Measurements from ENCODE around the gene MAT1A. TPM values are rescaled to one million over a fixed set of nuclear protein-coding genes. Genes with fewer than 3 reads are reported as not detected.
A peak's percentile ranks its signal among the peaks of the same experiment; 100 is the strongest.

MAT1A gene
- total RNA-seq = 1.1 TPM
- 2.9 TPM for polyA plus RNA-seq (ENCODE audit: insufficient read depth, low read depth, low replicate concordance)
- long read RNA-seq, donor 1, partial matches to known transcripts = 0 of 1 reads
- long read RNA-seq, donor 1, other reads (novel, unspliced or antisense) = 0 of 1 reads
- long read RNA-seq, donor 2, partial matches to known transcripts = 0 of 1 reads
- long read RNA-seq, donor 2, other reads (novel, unspliced or antisense) = 0 of 1 reads
- long read RNA-seq, donor 3 = 0 reads
- long read RNA-seq, donor 4 = 0 reads
- long read RNA-seq, donor 5 = 0 reads
- long read RNA-seq, donor 6 = 0 reads
- long read RNA-seq, donor 7, partial matches to known transcripts = 0 of 1 reads
- long read RNA-seq, donor 7, other reads (novel, unspliced or antisense) = 1 of 1 reads
- long read RNA-seq, donor 8, partial matches to known transcripts = 0 of 1 reads
- long read RNA-seq, donor 8, other reads (novel, unspliced or antisense) = 0 of 1 reads
- long read RNA-seq, donor 9 = 0 reads
- long read RNA-seq, donor 10, partial matches to known transcripts = 0 of 1 reads
- long read RNA-seq, donor 10, other reads (novel, unspliced or antisense) = 0 of 1 reads

DNA sequence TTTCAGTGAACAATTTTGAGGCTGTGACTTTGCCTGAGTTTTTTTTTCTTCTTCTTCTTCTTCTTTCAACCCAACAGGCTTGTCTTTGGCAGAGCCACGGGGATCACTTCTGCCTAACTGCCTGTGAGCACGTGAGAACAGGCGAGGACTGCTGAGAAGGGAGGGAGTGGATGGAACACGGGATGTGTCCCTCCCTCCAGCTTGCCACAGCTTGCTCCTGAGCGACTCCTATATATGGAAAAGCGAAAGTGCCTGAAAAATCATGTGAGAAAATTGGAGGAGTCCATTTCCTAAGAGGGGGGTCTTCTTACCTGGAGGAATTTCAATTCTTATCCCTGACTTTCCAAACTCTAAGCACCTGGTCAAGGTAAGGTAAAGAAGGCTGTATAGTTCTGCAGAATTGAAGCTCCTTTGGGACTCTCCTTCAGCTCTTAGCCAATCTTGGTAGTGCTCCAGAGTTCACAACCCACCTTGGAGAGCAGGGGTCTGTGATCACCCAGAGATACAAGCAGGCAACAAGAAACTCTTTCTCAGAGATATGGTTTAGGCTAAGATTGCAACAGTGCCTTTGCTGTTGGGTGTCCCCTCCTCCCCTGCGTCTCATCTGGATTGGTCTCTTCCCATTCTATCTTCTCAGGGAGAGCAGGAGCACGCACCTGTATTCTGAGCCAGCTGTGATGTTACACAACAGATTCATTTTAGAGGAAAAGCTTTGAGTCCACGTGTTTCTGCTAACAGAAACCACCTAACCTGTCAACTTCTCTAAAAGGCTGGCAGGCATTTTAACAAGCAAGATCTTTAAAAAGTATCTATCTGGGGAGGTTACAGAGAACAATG, at the start of gene MAT1A:
MAT1A (minus strand) TSS at position 208 of the 837 bp plus-strand sequence. CDS start 235 bp downstream, outside the sequence.
- FAIRE-seq = no peak
- Histone ChIP-seq H3K9me3 (ENCODE audit: control insufficient read depth in 2 of 3, insufficient read depth in 1 of 3, low read length in 3 of 3) (no peaks in the 10 kb centered on the region), H3K9ac (ENCODE audit: low read length in 3 of 3) (peak within 1 kb of the TSS in 1 of 3 donors; percentile 10), H3K4me3 (ENCODE audit: low read length in 3 of 3) (no peak within 1 kb of the TSS), H3K27ac (ENCODE audit: low read depth in 2 of 2, low read length in 2 of 2) (peak within 1 kb of the TSS in 1 of 2 donors; percentile 3), H3K4me1 (ENCODE audit: control insufficient read depth in 2 of 3, insufficient read depth in 2 of 3, low read depth in 1 of 3, low read length in 3 of 3) (peaks cover 0 to 5% (median 2%) of the 10 kb centered on the region in 3 donors), H3K36me3 (ENCODE audit: control insufficient read depth in 2 of 3, insufficient read depth in 3 of 3, low read length in 3 of 3) (no peaks in the 10 kb centered on the region), H3K27me3 (ENCODE audit: control insufficient read depth, insufficient read depth, low read length) (no peaks in the 10 kb centered on the region)
- DNase-seq = peak in 2 of 5 donors; percentile 37 to 45
- intact Hi-C loops (cut with DNase I) = no loop called here
- TF ChIP-seq, protein P1, sequence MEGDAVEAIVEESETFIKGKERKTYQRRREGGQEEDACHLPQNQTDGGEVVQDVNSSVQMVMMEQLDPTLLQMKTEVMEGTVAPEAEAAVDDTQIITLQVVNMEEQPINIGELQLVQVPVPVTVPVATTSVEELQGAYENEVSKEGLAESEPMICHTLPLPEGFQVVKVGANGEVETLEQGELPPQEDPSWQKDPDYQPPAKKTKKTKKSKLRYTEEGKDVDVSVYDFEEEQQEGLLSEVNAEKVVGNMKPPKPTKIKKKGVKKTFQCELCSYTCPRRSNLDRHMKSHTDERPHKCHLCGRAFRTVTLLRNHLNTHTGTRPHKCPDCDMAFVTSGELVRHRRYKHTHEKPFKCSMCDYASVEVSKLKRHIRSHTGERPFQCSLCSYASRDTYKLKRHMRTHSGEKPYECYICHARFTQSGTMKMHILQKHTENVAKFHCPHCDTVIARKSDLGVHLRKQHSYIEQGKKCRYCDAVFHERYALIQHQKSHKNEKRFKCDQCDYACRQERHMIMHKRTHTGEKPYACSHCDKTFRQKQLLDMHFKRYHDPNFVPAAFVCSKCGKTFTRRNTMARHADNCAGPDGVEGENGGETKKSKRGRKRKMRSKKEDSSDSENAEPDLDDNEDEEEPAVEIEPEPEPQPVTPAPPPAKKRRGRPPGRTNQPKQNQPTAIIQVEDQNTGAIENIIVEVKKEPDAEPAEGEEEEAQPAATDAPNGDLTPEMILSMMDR (IDR thresholded peaks at IDR 0.05; ENCODE audit: borderline replicate concordance, extremely low read depth, insufficient read depth) = no peak

DNA sequence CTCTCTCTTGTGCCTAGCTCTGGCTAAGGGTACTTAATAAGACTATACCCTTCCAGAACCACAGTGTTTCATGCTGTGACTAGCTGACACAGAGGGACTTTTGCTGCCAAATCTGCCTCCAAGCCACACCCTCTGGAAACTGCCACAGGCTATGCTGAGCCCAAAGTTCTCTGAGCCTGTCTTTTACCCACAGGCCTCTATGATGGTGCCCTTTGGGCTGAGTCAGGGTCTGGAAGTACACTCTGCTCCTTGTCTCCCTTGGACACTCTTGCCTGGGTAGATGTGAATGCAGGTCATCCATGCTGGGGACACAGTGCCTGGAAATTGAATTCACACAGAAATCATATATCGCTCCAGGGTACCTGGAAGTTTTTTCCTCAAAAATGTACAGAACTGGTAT, 44.5 kb upstream of the MAT1A start:
- TF ChIP-seq, protein P1 (IDR thresholded peaks at IDR 0.05; ENCODE audit: borderline replicate concordance, extremely low read depth, insufficient read depth) = no peak
- Histone ChIP-seq H3K9ac (ENCODE audit: low read length in 3 of 3) (no peak overlapping the region), H3K27me3 (ENCODE audit: control insufficient read depth, insufficient read depth, low read length) (no peaks in the 10 kb centered on the region), H3K27ac (ENCODE audit: low read depth in 2 of 2, low read length in 2 of 2) (no peak overlapping the region), H3K9me3 (ENCODE audit: control insufficient read depth in 2 of 3, insufficient read depth in 1 of 3, low read length in 3 of 3) (no peaks in the 10 kb centered on the region), H3K4me1 (ENCODE audit: control insufficient read depth in 2 of 3, insufficient read depth in 2 of 3, low read depth in 1 of 3, low read length in 3 of 3) (no peaks in the 10 kb centered on the region), H3K36me3 (ENCODE audit: control insufficient read depth in 2 of 3, insufficient read depth in 3 of 3, low read length in 3 of 3) (no peaks in the 10 kb centered on the region), H3K4me3 (ENCODE audit: low read length in 3 of 3) (no peak overlapping the region)
- no peak for DNase-seq
- intact Hi-C loops (cut with DNase I) = no loop called here
- FAIRE-seq = no peak

DNA sequence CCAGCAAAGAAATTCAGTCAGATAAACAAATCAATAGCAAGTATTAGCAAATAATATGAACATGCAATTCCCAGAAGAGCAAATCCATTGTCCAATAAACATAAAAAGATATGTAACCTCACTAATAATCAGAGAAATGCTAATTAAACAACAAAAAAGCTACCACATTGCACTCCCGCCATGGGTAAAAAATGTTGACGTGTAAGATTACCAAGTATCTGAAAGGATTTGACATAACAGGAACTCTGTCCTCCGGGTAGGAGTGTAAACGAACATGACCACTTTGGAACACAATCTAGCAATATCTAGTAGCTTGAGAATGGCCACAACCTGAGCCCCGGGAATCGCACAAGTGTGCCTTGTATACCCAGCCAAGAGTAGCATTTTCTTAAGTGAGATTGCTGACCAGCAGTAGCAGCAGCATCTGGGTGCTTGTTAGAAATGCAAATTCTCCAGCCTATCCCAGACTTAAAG, 35.5 kb upstream of the MAT1A start:
- DNase-seq (no peak), FAIRE-seq (no peak)
- Histone ChIP-seq H3K9ac (ENCODE audit: low read length in 3 of 3) (no peak overlapping the region), H3K27me3 (ENCODE audit: control insufficient read depth, insufficient read depth, low read length) (no peaks in the 10 kb centered on the region), H3K4me3 (ENCODE audit: low read length in 3 of 3) (no peak overlapping the region), H3K9me3 (ENCODE audit: control insufficient read depth in 2 of 3, insufficient read depth in 1 of 3, low read length in 3 of 3) (no peaks in the 10 kb centered on the region), H3K36me3 (ENCODE audit: control insufficient read depth in 2 of 3, insufficient read depth in 3 of 3, low read length in 3 of 3) (no peaks in the 10 kb centered on the region), H3K4me1 (ENCODE audit: control insufficient read depth in 2 of 3, insufficient read depth in 2 of 3, low read depth in 1 of 3, low read length in 3 of 3) (no peaks in the 10 kb centered on the region), H3K27ac (ENCODE audit: low read depth in 2 of 2, low read length in 2 of 2) (no peak overlapping the region)
- intact Hi-C loops (cut with DNase I) = no loop called here
- TF ChIP-seq, protein P1 (IDR thresholded peaks at IDR 0.05; ENCODE audit: borderline replicate concordance, extremely low read depth, insufficient read depth) = no peak

Data from kidney (tissue), 22 donors.